Measurements from ENCODE around the gene PEA15. TPM values are rescaled to one million over a fixed set of nuclear protein-coding genes. Genes with fewer than 3 reads are reported as not detected.

Gene PEA15, protein sequence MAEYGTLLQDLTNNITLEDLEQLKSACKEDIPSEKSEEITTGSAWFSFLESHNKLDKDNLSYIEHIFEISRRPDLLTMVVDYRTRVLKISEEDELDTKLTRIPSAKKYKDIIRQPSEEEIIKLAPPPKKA
- total RNA-seq, result 10 to 100 TPM; 29.3 to 32.5 TPM

DNA sequence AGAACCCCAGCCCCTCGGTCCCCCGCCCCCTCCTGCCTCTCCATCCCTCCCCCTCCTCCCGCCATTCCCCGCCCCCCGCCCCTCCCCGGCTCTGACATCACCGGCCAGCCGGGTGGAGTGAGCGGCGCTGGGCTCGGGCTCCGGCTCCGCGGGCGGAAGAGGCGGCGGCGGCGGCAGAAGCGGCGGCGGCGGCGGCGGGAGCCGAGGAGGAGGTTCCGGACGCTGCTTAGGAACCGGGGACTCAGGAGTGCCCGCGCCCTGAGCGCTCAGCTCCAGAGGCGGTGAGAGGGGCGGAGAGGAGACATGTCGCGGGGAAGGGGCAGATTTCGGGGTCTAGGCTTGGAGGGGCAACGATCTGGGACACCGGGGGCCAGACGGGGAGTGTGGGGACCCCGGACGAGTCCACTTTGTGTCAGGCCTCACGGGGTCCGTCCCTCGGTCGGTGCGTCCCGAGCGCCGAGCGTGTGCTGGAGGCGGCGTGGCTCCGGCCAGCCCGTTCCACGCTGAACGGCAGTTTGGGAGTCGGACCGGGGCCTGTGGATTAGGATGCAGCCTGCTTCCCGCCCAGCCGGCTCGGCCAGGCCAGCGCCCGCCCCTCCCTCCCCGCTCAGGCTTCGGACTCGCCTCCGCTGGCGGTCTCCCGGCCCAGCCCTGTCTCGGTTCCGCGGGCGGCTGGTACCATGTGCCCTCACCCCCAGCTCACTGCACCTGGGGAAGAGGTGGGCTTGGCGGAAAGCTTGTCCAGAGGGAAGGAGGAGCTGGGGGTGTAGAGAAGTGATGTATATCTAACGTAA is at the start of gene PEA15:
Gene PEA15 (plus strand): TSS at position 143 of the 794 bp plus-strand sequence. CDS start 6,161 bp downstream, outside the sequence.
- H3K27ac Mint-ChIP-seq, result peak within 1 kb of the TSS; percentile 90
- ChIA-PET CTCF (interaction anchor here (1.4 to 3.1 kb wide), 2 partner anchors 13 to 86 kb away, joined by 6 to 19 read pairs; no protein-coding TSS in a partner anchor), POLR2A (no interaction called here)

DNA sequence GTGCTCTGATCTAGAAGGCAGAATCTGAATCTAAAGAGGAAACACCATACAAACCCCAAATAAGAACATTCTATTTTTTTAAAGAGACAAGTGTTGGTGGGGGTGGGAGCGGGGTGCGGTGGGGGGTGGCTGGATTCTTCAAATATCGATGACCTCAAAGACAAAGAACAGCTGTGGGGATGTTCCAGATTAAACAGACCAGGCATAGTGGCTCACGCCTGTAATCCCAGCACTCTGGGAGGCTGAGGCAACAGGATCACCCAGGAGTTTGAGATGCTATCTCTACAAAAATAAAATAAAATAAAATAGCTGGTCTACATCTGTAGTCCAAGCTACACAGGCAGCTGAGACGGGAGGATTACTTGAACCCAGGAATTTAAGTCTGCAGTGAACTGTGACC is 48.8 kb upstream of the PEA15 start:
- H3K36me3 Mint-ChIP-seq (ENCODE audit: low read depth), result no peaks in the 10 kb centered on the region
- no peak for DNase-seq
- H3K9me3 Mint-ChIP-seq, result no peaks in the 10 kb centered on the region
- H3K4me1 Mint-ChIP-seq, result no peaks in the 10 kb centered on the region
- no peak overlapping the region for H3K27ac Mint-ChIP-seq
- POLR2A ChIA-PET, result no interaction called here
- no peak overlapping the region for H3K4me3 Mint-ChIP-seq
- peaks cover 15% of the 10 kb centered on the region for H3K27me3 Mint-ChIP-seq
- CTCF ChIA-PET, result no interaction called here

More for the DNA sequence above, at the start of gene PEA15:
- Mint-ChIP-seq H3K4me1 (peaks cover 38% of the 10 kb centered on the region), H3K27me3 (no peaks in the 10 kb centered on the region), H3K9me3 (no peaks in the 10 kb centered on the region), H3K36me3 (ENCODE audit: low read depth) (peaks cover 3% of the 10 kb centered on the region), H3K4me3 (peak within 1 kb of the TSS; percentile 86)
- peak; percentile 67 for DNase-seq

GRCh38 chr1:160157174-160157573 is 48.0 kb upstream of the PEA15 start:
- POLR2A ChIA-PET, result no interaction called here
- no peaks in the 10 kb centered on the region for H3K36me3 Mint-ChIP-seq (ENCODE audit: low read depth)
- H3K9me3 Mint-ChIP-seq, result no peaks in the 10 kb centered on the region
- CTCF ChIA-PET, result no interaction called here
- no peak overlapping the region for H3K4me3 Mint-ChIP-seq
- H3K4me1 Mint-ChIP-seq, result no peaks in the 10 kb centered on the region
- no peak for DNase-seq
- peaks cover 18% of the 10 kb centered on the region for H3K27me3 Mint-ChIP-seq
- no peak overlapping the region for H3K27ac Mint-ChIP-seq

DNA sequence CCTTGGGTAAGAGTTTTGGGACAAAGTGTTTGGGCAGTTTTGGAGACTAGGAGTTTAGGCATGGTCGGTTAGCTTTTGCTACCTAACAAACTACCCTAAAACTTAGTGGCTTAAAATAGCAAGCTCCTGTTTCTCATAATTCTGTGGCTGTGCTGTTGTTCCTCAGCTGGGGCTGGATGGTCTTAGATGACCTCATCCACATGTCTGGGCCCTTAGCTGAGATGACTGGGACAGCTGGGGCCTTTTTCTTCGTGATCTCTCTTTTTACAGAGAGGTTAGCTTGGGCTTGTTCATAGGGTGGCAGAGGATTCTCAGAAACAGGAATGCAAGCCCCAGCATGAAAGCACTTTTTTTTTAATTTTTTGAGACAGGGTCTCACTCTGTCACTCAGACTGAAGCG is 47.2 kb upstream of the PEA15 start:
- POLR2A ChIA-PET, result no interaction called here
- Mint-ChIP-seq H3K9me3 (no peaks in the 10 kb centered on the region), H3K4me3 (no peak overlapping the region), H3K27ac (no peak overlapping the region), H3K4me1 (no peaks in the 10 kb centered on the region), H3K27me3 (peaks cover 18% of the 10 kb centered on the region), H3K36me3 (ENCODE audit: low read depth) (no peaks in the 10 kb centered on the region)
- no peak for DNase-seq
- CTCF ChIA-PET, result interaction anchor here (1.3 kb wide), 1 partner anchor 94 kb away, joined by 3 read pairs; no protein-coding TSS in a partner anchor

GRCh38 chr1:160158534-160158933 is 46.6 kb upstream of the PEA15 start:
- no peak overlapping the region for H3K4me3 Mint-ChIP-seq
- H3K36me3 Mint-ChIP-seq (ENCODE audit: low read depth), result no peaks in the 10 kb centered on the region
- H3K4me1 Mint-ChIP-seq, result no peaks in the 10 kb centered on the region
- H3K27ac Mint-ChIP-seq, result no peak overlapping the region
- no peak for DNase-seq
- H3K27me3 Mint-ChIP-seq, result peaks cover 18% of the 10 kb centered on the region
- ChIA-PET CTCF (interaction anchor here (1.3 kb wide), 1 partner anchor 93 kb away, joined by 3 read pairs; no protein-coding TSS in a partner anchor), POLR2A (no interaction called here)
- H3K9me3 Mint-ChIP-seq, result no peaks in the 10 kb centered on the region

- CTCF ChIA-PET, result interaction anchor here (1.2 kb wide), 1 partner anchor 34 kb away, joined by 3 read pairs; no protein-coding TSS in a partner anchor
- H3K27ac Mint-ChIP-seq, result no peak overlapping the region
- peaks cover 20% of the 10 kb centered on the region for H3K27me3 Mint-ChIP-seq
- DNase-seq, result no peak
- no peaks in the 10 kb centered on the region for H3K36me3 Mint-ChIP-seq (ENCODE audit: low read depth)
- POLR2A ChIA-PET, result no interaction called here
- H3K9me3 Mint-ChIP-seq, result no peaks in the 10 kb centered on the region
- no peaks in the 10 kb centered on the region for H3K4me1 Mint-ChIP-seq
- H3K4me3 Mint-ChIP-seq, result no peak overlapping the region
Measured at GRCh38 chr1:160159846-160160245, 45.3 kb upstream of the PEA15 start.

DNA sequence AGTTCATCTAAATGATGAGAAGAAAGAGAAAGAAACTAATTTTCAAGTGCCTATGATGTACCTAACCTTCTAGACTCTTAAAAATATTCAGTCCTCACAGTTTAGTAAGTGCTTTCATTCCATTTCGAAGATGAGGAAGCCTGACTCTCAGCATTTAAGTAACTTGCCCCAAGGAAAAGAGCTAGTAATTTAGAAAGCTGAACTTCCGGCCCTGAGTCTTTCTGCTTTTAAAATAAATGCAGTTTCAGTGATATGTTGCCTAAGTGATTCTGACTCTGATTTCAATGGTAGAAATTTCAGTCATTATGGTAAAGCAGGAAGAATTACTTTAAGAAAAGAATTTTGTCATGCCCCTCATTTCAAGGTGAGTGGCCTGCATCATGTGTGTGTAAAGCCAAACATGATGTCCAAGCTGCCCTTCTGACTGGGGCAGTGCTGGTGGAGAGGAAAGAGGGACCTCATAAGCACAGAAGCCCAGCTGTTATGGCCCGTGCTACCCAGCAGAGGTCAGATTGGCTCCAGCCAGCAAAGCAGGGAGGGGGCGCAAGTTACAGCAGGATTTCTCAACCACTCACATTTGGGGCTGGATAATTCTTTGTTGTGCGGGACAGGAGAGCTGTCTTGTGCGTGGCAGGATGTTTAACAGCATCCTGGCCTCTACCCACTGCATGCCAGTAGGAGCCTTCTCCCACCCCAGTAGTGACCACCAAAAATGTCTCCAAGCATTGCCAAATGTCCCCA is 43.0 kb upstream of the PEA15 start:
- no peak overlapping the region for H3K4me3 Mint-ChIP-seq
- H3K9me3 Mint-ChIP-seq, result no peaks in the 10 kb centered on the region
- ChIA-PET CTCF (interaction anchor here (0.7 to 1.1 kb wide), 3 partner anchors 9 to 111 kb away, joined by 3 read pairs; no protein-coding TSS in a partner anchor), POLR2A (interaction anchor here (0.7 kb wide), 1 partner anchor 906 kb away, joined by 3 read pairs; no protein-coding TSS in a partner anchor)
- no peaks in the 10 kb centered on the region for H3K4me1 Mint-ChIP-seq
- H3K36me3 Mint-ChIP-seq (ENCODE audit: low read depth), result no peaks in the 10 kb centered on the region
- no peak overlapping the region for H3K27ac Mint-ChIP-seq
- DNase-seq, result no peak
- H3K27me3 Mint-ChIP-seq, result peaks cover 19% of the 10 kb centered on the region

DNA sequence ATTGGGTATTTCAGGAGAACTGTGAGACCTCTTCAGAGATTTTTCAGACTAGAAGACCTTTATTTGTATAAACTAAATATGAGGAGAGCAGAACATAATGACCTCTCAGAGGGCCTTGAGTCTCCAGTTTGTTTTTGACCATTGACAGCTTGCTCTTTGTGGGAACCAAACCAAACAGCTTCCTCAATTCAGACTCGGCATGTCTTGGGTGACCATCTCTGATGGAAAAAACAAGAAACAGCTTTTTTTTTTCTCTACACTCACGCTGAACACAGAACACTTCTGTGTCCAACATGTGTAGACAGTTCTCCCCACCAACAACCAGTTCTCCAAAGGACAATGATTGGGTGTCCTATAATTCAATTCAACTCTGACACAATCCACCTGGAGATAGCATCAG is 42.3 kb upstream of the PEA15 start:
- ChIA-PET CTCF (interaction anchor here (0.7 to 1.1 kb wide), 2 partner anchors 10 to 110 kb away, joined by 3 read pairs; no protein-coding TSS in a partner anchor), POLR2A (no interaction called here)
- no peaks in the 10 kb centered on the region for H3K4me1 Mint-ChIP-seq
- H3K4me3 Mint-ChIP-seq, result no peak overlapping the region
- no peaks in the 10 kb centered on the region for H3K9me3 Mint-ChIP-seq
- no peaks in the 10 kb centered on the region for H3K36me3 Mint-ChIP-seq (ENCODE audit: low read depth)
- no peak overlapping the region for H3K27ac Mint-ChIP-seq
- peaks cover 15% of the 10 kb centered on the region for H3K27me3 Mint-ChIP-seq
- no peak for DNase-seq

GRCh38 chr1:160163615-160164014 is 41.6 kb upstream of the PEA15 start:
- Mint-ChIP-seq H3K4me1 (no peaks in the 10 kb centered on the region), H3K36me3 (ENCODE audit: low read depth) (no peaks in the 10 kb centered on the region), H3K27me3 (peaks cover 13% of the 10 kb centered on the region), H3K4me3 (no peak overlapping the region), H3K9me3 (no peaks in the 10 kb centered on the region), H3K27ac (no peak overlapping the region)
- no peak for DNase-seq
- ChIA-PET POLR2A (no interaction called here), CTCF (no interaction called here)

- CTCF ChIA-PET, result no interaction called here
Measured at GRCh38 chr1:160164121-160164520, 41.1 kb upstream of the PEA15 start.

DNA sequence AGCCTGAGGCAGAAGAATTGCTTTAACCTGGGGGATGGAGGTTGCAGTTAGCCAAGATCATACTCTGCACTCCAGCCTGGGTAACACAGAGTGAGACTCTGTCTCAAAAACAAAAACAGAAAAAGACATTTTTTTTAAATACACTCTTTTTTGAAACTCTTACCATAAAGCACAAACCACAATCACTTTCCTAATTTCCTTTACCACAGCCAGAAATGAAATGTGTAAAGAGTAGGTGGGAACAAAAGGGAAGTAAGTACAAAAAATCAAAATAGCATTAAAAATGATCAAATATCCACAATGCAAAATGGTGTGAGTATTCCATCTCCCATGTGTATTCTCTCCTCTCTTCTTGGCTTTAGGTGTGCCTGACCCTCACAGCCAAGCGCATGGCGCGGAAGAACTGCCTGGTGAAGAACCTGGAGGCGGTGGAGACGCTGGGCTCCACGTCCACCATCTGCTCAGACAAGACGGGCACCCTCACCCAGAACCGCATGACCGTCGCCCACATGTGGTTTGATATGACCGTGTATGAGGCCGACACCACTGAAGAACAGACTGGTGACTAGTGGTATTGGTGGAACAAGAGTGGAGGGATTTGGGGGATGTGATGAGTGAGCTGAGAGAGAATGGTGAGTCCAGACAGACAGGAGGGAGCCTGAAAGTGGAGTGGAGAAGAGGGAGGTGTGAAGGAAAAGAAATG is 38.9 kb upstream of the PEA15 start:
- POLR2A ChIA-PET, result no interaction called here
- Mint-ChIP-seq H3K27ac (no peak overlapping the region), H3K27me3 (peaks cover 9% of the 10 kb centered on the region), H3K4me3 (no peak overlapping the region), H3K9me3 (no peaks in the 10 kb centered on the region), H3K36me3 (ENCODE audit: low read depth) (no peaks in the 10 kb centered on the region), H3K4me1 (peaks cover 8% of the 10 kb centered on the region)
- DNase-seq, result no peak
- CTCF ChIA-PET, result no interaction called here

More at GRCh38 chr1:160164121-160164520, 41.1 kb upstream of the PEA15 start:
- POLR2A ChIA-PET, result no interaction called here
- no peak overlapping the region for H3K4me3 Mint-ChIP-seq
- DNase-seq, result no peak
- peaks cover 1% of the 10 kb centered on the region for H3K4me1 Mint-ChIP-seq
- no peak overlapping the region for H3K27ac Mint-ChIP-seq
- H3K36me3 Mint-ChIP-seq (ENCODE audit: low read depth), result no peaks in the 10 kb centered on the region
- H3K27me3 Mint-ChIP-seq, result peaks cover 9% of the 10 kb centered on the region
- H3K9me3 Mint-ChIP-seq, result no peaks in the 10 kb centered on the region

- Mint-ChIP-seq H3K9me3 (no peaks in the 10 kb centered on the region), H3K4me1 (peaks cover 8% of the 10 kb centered on the region), H3K36me3 (ENCODE audit: low read depth) (no peaks in the 10 kb centered on the region), H3K27me3 (peaks cover 6% of the 10 kb centered on the region), H3K27ac (no peak overlapping the region), H3K4me3 (no peak overlapping the region)
- ChIA-PET CTCF (no interaction called here), POLR2A (no interaction called here)
- DNase-seq, result no peak
Measured at GRCh38 chr1:160167056-160167455, 38.1 kb upstream of the PEA15 start.

Measured in activated CD4-positive, alpha-beta T cell treated with anti-CD3 and anti-CD28 coated beads, Interleukin-2, amount 10 ng/mL, durations not matched to agents 7 days and 5 days (primary cell).